CD4-positive, alpha-beta T cell treated with Interleukin-15 for 4 hours (primary cell): ENCODE data around the gene BMPR1A.
A peak's percentile ranks its signal among the peaks of the same experiment; 100 is the strongest.
"Not testable (repeated sequence)": the region's sequence is repeated elsewhere in the genome, so short reads cannot be mapped to it uniquely, and the experiment has no call there.

Source experiments
- DNase-seq: peaks from one replicate; pipeline ENCODE4 v3.0.0-alpha.2; 2020; ENCODE audit warnings: low spot score

BMPR1A gene

DNA sequence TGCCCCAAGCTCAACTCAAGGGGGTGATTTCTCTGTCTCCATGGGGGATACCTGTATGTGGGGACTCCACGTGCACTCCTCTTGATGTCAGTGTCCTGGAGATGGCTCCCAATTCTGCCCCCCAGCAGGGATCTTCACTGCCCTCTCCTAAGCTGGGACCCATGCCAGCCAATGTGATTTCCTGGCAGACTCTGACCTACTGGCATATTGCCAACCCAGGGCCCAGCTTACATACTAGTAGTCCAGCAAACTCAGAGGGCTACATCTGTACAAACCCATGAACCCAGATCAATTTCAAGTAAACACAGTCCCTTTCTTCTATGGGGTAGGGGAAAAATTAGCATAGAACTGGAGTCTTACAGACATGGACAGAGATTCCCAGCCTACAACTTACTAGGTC lies 26.2 kb upstream of the BMPR1A start:
- DNase-seq, result no peak

DNA sequence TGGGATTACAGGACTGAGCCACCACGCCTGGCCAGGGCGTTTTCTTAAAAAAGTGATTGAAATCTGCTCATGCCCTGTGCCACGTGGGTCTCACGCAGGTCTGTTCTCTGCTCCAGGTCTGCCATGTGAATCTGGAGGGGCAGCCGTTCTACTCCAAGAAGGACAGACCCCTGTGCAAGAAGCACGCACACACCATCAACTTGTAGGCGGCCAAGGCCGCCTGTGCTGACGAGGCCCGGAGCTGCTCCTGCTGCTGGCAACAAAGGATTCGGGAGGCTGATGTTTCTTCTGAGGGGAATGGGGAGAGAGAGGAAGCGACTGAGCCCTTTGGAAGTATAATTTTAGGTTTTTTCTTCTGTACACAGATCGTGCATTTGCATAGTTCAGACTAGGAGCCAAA lies 23.6 kb upstream of the BMPR1A start:
- no peak for DNase-seq

DNA sequence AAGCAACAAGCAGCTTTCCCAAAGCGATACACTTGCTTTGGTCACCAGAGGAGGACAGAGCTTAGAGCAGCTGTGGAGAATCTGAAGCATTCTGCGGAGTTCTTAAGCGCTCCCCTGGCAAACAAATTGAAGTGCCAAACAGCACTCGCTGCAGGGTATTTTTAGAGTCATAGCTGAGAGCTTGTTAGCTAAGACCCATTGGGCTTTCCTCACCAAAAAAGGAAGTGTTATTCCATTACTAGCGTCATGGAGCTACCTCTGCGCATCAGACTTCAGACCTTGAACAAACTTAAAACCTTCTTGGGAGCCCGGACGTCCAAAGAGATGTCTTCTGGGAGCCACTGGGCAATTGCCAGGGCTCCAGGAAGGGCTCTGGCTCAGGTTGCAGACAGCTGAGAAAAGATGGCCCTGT lies 23.2 kb upstream of the BMPR1A start:
- no peak for DNase-seq

DNA sequence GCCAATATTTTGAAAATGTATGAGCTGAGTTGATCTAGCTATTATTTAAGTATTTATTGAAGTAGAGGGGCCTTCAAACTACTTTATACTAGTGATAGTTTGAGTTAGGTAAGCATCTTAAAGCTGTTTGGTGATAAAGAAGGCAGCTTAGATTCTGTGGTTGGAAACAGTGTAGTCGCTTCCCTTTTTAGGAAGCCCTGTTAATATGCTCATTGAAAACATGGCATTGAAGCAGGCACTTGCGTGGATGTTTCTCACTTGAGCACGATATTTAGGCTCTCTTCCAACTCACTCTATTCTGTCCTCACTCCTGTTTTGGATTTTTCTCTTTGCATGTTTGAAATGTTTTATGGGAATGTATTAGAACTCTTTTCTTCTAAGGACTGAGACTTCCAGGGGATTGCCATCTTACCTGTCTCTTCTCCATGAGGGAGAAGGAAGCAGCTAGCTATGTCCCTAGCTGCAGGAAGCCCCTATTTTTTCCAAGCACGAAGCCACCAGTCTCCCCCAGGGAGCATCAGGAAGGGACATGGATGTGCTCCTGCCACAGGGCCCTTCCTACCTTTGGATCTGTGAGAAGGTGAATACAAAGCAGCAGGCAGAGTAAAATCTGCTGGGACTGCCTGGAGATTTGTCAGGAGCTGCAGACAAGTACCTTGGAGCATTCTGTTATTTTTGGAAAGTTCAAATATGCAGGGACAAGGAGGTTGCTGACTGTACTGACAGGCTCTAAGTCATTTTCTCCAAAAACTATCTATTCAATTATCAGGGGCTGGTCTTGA lies 22.0 kb upstream of the BMPR1A start:
- no peak for DNase-seq

DNA sequence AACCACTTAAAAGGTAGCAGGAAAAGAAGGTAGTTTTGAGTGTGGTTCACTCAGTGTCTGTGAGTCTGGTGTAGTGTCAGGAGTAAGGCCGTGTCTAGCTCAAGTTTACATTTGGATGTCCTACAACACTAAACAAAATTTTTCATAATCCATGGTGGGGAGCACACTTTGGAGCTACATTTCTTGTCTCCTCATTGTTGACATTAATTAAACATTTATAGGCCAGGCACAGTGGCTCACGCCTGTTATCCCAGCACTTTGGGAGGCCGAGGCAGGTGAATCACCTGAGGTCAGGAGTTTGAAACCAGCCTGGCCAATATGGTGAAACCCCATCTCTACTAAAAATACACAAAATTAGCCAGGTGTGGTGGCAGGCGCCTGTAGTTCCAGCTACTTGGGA lies 21.1 kb upstream of the BMPR1A start:
- DNase-seq, result not testable (repeated sequence)

DNA sequence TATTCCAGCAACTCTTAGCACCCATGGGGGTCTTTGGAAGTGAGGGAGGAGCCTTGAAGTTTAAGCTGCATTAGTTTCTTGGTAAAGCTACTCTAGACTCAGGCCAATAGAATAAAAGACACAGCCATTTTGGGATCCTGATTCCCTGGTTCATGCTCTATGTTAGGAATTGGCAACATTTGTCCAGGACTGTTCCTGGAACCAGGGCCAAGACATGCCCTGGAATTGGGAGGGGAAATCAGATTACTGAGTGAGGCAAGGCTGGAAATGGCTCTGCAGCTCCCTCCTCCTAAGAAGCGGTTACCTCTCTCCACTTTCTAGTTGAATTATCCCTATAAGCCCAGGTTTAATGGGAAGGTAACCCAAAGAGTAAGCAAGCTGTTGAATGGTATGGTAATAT lies 14.2 kb upstream of the BMPR1A start:
- no peak for DNase-seq

DNA sequence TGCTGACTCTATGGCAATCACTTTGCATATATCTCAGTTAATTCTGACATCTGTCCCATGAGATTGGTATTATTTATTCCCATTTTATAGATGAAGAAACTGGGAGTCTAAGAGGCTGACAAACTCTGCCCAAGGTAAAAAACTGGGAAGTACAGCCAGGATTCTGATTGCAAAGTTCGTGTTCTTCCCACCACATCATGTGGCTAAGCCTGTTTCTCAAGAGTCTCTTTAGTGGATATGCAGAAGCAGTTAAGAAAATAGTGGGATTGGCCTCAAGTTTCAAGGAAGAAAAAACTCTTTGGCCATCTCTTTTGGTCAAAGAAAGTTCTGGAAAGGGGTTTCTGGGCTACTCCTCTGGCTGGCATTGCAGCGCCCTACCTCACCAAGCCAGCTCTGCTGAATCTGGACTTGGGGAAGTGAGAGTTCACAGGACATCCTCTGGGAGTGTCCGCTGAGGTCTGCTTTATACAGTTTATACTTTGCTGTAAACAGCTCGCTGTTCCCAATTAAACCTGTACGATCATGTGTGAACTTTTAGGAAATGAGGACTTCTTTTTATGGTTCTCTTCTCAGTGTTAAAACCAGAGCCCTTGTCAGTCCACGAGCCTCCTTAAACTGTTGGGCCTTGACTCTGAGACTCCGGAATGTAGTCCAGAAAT lies 12.2 kb upstream of the BMPR1A start:
- DNase-seq, result no peak

DNA sequence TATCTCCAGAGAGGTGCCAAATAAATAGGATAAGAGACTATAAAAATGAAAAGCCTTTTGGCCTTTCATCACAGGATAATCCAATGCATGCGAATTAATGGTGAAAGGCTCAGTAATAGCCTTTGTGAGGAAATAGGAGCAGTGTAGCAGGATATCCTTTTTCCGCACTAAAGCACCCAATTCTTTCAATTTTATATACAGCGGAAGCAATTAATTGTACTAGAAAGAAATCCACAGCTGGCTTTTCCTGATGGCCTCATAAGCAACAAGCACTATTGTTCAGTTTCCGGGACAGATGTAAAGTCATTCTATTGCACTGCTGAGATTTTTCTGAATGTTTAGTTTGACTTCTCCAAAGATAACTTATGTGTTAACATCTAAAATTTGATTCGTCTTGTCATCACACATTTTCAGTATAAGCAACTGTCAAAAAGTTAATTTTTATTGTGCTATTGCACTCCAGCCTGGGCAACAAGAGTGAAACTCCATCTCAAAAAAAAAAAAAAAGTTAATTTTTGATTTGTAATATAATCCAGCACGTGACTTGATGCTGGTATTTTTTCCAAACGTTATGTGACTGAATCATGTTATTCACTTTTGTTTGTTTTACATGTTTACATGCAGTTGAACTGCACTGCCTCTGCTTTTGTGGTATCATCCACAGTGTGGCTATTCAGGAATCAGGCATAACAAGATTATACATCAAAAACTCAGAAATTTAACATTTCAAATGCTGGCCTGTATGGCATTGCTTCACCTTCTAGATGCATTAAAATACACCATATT lies 8.4 kb upstream of the BMPR1A start:
- DNase-seq, result no peak

DNA sequence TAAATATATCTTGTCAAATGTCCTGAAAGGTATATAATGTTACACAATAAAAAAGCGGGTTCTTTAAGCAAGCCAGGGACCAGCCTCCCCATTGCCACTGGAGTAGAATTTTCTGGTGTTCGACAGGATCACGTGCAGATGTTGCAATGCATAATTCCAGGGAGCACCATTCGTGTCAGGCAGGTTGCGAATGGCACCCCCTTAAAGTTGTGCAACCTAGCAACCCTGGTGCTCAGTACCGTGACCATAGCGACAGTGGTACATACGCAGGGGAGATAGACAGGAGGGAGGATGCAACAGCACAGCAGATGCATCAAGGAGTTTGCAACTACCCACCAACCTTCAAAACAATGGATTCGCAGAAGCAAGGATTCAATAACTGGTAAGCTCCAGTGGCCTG lies 6.6 kb upstream of the BMPR1A start:
- no peak for DNase-seq

DNA sequence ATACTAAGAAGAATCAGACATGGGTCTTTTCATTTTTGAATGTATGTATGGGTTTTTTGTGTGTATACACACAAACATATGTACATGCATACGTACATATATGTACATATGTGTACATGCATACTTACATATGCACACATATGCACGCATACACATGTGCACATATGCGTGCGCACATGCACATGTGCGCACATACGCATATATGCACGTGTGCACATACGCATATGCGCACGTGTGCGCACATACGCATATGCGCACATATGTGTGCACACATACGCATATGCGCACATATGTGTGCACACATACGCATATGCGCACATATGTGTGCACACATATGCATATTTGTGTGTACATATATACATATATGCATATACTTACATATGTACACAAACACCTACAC lies 4.9 kb upstream of the BMPR1A start:
- DNase-seq, result no peak

DNA sequence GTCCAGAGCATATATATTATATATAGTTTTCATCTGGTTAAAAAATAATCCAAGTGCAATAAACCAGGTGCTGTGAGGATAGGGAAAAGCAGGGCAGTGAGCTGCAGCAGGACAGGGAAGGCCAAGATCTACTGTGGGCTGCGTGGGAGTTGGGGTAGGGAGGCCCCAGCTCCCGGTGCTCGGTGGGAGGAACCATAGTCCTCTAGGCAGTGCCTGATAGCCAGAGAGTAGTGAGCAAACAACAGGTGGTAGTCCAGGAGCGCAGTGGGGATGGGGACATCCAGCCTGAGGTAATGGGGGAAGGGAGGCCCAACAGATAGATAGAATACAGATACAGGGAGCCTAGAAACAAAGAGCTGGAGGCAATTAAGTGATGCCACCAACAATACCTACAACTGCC lies 4.1 kb upstream of the BMPR1A start:
- DNase-seq, result no peak

DNA sequence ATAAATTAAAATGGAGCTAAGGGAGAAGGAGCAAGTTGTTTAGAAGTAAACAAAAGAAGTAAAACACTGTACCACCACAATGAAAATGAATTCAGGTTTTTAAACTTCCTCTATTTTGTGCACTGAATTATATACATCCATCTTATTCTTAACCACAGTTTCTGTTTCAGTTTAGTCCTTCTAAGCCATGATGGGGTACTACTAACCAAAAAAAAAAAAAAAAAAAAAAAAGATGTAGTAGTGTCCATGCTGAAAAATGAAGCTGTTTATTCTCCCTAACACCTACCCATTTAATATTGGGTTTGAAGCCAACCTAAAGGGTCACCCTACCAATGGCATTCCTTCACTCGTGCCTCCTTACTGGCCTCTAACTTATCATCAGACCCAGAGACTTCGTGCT lies 3.4 kb upstream of the BMPR1A start:
- DNase-seq, result no peak

DNA sequence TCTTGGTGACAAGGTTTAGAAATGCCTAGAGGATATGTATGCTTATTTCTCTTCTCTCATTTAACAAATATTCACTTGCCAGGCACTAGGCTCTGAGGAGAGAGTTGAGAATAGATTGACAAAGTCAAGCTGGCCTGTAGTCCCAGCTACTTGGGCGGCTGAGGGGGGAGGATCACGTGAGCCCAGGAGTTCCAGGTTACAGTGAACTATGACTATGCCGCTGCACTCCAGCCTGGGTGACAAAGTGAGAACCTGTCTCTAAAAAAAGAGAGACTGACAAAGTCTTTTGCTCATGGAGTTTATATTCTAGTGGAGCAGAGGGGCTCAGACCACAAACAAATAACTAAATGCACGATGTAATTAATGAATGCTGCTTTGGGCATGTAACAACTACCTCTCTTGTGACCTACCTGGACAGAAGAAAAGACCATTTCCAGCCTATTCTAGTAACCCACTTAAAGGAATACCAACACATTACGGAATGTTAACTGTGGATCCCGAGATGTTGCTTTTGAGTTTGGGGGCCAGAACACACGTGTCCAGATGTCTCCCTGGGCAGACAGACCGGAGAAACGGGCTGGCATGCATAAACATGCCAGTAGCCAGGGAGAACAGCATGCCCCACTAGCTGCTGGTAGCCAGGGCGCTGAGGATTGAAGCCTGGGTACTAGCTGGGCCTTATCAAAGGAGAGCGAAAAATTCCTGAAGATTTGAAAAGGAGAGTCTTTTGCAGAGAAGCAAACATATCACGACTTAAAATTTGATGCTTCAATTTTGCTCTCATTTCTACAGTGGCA lies 2.6 kb upstream of the BMPR1A start:
- DNase-seq, result no peak

DNA sequence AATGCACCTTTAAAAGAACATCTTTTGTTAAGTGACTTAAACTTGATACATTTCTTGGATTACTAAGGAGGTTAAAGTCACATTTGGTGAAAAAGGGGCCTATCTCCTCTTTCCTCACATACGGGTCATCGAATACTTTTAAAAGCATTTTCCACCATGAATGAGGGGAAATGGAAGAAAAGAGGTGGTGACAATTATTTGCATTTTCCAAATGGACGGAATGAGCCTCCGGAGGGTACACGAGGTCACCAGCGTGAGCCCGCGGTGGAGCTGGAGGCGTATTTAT lies 1.0 kb upstream of the BMPR1A start:
- no peak for DNase-seq

DNA sequence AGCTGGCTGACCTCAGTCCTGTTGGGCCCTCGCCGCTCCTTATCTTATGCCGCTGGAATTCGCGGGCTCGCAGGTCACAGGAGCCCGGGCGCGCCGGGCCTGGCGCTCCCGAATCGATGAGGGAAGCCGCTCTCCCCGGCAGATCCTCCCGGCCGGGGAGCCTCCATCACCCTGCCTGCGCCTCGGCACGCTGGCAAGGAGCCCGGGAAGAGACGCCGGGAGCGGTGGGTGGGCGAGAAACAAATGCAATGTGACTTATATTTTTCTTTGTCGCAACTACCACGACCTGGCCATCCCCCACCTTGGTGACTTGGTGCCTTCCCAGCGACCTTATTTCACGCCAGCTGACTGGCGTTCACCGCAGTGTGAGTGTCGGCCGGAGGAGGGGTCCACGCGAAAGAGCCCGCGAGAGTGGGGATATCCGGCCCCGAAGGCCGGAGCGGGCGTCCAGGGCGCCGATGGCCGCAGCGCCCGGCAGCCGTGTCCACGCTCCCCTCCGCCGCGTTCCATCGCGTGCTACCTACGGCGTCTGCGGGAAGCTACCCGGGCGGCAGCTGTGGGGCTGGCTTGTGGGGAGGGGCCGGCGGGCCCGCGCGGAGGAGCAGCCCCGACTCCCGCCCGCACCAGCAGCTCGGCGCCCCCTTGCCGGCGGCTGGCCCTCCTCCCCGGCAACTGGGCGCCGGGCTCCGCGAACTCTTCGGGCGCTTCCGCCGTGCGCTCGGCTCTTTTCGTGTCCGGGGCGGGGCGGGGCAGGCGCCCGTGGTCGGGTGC lies 494 bp upstream of the BMPR1A start:
- peak; percentile 90 for DNase-seq

DNA sequence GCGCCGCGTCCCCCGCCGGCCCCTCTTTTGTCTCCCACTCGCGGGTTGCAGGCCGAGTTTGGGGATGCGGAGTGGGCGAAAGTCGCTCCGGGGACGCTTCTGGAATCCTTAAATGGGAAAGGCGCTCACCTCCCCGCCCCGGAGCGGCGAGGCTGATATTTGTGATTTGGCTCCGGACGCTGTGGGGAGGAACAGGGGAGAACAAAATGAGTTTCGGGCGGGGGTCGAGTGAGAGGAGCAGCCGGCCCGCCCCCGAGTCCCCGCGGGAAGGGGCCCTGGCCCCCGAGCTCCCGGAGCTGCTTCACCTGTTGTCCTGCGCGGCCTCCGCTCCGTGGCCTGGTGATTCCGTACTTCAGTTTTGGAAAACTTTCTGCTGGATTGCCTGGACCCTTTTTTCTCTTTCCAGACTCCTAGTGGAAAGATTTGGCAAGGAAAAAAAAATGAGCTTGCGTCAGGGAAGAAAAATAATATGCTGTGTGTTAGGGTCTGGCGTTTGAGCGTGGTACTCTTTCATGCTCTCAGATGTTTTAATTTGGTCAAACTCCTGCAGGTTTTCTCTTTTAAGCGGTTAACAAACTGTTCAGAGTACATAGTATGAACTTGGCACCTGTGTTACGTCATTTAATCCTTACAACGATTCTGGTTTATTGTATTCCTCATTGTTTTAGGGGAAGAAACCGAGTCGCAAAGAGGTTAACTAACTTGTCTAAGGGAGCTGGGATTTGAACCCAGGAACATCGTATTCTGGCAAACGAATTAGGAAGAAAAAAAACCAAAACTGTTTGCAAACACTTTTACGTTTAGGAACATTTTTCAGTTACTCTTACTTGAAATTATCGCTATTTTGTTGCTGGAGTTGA lies 924 bp downstream of the BMPR1A start:
- no peak for DNase-seq

DNA sequence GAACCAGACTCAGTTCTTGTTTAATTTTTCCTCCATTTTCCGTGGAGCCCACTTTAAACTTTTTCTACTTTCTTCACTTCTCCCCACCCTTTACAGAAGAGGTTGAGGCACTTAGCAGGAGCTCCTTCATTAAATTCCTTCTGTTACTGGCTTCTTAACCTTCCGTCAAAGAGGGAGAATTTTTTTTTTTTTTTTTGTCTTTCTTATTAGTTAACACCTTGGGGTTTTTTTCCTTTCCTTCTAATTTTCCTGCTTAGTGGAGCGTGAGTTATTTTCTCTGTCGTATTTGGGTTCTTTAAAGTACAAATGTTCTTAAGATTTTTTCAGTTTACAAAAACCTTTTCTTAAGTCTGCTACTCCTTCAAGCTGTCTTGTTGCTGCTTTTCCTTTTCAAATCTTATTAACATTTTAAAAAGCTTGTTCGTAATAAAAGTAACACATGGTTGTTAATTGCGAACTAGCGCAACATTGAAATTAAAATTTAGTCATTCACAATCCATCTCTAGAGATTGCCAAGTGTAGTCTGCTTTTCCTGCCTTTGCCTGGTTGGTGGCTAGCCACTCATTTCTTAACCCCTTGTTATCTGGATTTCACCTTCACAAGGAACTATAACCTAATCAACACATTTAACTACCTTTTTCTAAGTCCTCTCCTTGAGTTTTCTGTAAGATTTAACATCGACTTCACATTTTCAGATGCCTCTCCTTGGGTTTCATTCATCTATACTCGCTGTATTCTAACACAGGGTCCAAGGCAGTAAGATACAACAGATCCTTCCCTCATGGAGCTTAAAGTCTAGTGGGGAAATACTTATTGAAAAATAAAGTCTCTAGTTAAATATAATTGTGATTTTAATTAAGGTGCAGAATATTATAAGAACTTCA lies 2.0 kb downstream of the BMPR1A start:
- DNase-seq, result no peak

DNA sequence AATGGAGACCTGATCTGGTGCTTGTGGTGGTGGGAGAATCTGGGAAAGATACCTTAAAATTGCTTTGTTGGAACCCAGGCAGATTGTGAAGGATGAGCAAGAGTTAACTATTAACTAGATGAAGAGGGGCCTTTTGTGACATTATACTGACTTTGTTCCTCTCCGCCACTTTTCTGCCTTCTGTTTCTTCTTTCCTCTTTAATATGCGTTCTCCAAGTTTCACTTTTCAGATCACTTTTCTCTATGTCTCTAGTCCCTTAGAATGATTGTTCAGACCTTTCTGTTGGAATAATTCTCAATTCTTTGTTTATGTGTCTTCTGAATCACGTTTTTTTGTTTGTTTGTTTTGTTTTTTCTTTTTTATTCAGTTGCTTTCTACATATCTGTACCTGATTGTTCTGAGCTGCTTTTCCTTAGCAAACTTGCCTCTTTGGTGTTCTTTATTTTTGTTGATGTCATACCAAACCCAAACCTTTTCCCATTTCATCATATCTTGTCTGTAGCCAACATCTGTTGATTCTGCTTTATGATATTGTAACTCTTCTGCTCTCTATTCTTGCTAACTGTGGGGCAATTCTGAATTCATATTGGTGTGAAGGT lies 2.8 kb downstream of the BMPR1A start:
- DNase-seq, result no peak

DNA sequence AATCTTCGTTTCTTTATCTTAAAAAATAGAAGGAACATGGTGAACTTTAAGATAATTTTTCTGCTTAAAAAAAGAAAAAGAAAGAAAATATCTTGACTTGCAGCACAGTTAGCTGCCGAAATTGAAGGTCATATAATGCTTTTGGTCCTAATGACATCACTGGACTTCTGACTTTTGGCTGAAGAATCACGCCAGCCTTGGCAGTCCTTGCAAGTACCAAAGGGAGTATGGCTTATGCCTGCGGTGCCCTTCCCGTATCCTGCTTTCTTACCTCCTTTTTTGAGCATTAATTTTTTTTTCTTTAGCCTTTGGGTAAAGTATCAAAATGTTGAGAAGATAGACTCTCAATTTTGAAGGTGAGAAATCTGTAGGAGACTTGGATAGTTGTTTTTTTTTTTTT lies 7.0 kb downstream of the BMPR1A start:
- no peak for DNase-seq
